Stomach (tissue), 19 donors: ENCODE data around the gene CCDC158. TPM values are rescaled to one million over a fixed set of nuclear protein-coding genes. Genes with fewer than 3 reads are reported as not detected.
A peak's percentile ranks its signal among the peaks of the same experiment; 100 is the strongest.

Experiments
- DNase-seq, 2 donors: peaks; one replicate each; pipeline versions ENCODE4 v3.0.0 to v3.0.0-alpha.2; 2013 to 2019
- H3K27ac ChIP-seq, 5 donors: fragments of 200-600 bp in 4 of 5; sonication (generic) in 4 of 5; one replicate each; pipeline ENCODE4 v1.5.1; 2013 to 2019; ENCODE audit warnings: mild to moderate bottlenecking in 1 of 5, moderate library complexity in 1 of 5
- H3K27me3 ChIP-seq, 3 donors: fragments of 200-600 bp; sonication (generic); one replicate each; pipeline ENCODE4 v1.5.1; 2017 to 2019; ENCODE audit warnings: mixed run types in 1 of 3
- H3K36me3 ChIP-seq, 4 donors: fragments of 200-600 bp; sonication (generic); 1 replicate in 3 of 4; 2 replicates in 1 of 4; pipeline ENCODE4 v1.5.1; 2016 to 2019
- H3K4me1 ChIP-seq, 4 donors: fragments of 200-600 bp; sonication (generic); one replicate each; pipeline ENCODE4 v1.5.1; 2016 to 2019
- H3K4me3 ChIP-seq, 4 donors: fragments of 200-600 bp; sonication (generic) in 3 of 4; one replicate each; pipeline ENCODE4 v1.5.1; 2016 to 2019; ENCODE audit warnings: mild to moderate bottlenecking in 1 of 4
- H3K9me3 ChIP-seq, 4 donors: fragments of 200-600 bp; sonication (generic); one replicate each; pipeline ENCODE4 v1.5.1; 2016 to 2019
- CTCF ChIP-seq, 7 experiments: fragments of 450-650 bp in 4 of 7; fragments of 200-600 bp in 3 of 7; sonication (generic) in 3 of 7; IDR thresholded peaks; one replicate each; pipeline ENCODE4 v1.5.1; 2016 to 2019; ENCODE audit warnings: antibody characterized with exemption in 7 of 7, control low read depth in 2 of 7, mild to moderate bottlenecking in 1 of 7
- EP300 ChIP-seq: sonication (generic); formaldehyde crosslinking; IDR thresholded peaks from one replicate; pipeline ENCODE4 v1.6.1; 2017; ENCODE audit warnings: antibody characterized with exemption
- POLR2A ChIP-seq, 4 donors: fragments of 450-650 bp; IDR thresholded peaks; one replicate each; pipeline ENCODE4 v1.6.1; 2016; ENCODE audit warnings: antibody characterized with exemption in 4 of 4, control low read depth in 2 of 4, mild to moderate bottlenecking in 1 of 4, moderate library complexity in 1 of 4
- POLR2AphosphoS5 ChIP-seq, 3 donors: sonication (generic); formaldehyde crosslinking; IDR thresholded peaks; one replicate each; pipeline ENCODE4 v1.6.1; 2016; ENCODE audit warnings: antibody characterized with exemption in 3 of 3
- WGBS, 5 donors: extraction: QIAGEN DNeasy Blood & Tissue Kit in 3 of 5; methylation state at CpG; one replicate each; pipeline versions ENCODE4 v1.1.5 to v1.1.7; 2013 to 2018; 5-methylcytosine and 5-hydroxymethylcytosine counted together
- intact Hi-C: fragments of 100-400 bp; cut with DNase I; formaldehyde crosslinking; loops from one replicate; pipeline ENCODE4 v1.15.1; 2023; ENCODE audit warnings: low total_unique reads
- long read RNA-seq, 10 donors: transcript quantifications; one replicate each; lab custom pipeline, GENCODE V29; 2026
- polyA plus RNA-seq, 3 donors: library from polyadenylated mRNA; stranded (reverse); fragments of 200-250 nt; gene quantifications; one replicate each; pipeline ENCODE4 v1.2.3, GENCODE V29; 2013
- total RNA-seq, 5 donors: library from RNA; depleted of rRNA; stranded (reverse); fragments of >200 nt; gene quantifications; one replicate each; pipeline versions ENCODE4 v1.1.0 to v1.2.3, GENCODE V29; 2014 to 2016
- donor health status: healthy with polysubstance abuse.
- donor health status: Bipolar disorder and iron deficiency.
- donor health status: healthy.

CCDC158 gene
- total RNA-seq (under 1 TPM in 1 of 5 donors, not detected in 4; 0.73 TPM), polyA plus RNA-seq (not detected)
- long read RNA-seq, donor 1 = 0 reads
- long read RNA-seq, donor 2 = 0 reads
- long read RNA-seq, donor 3 = 0 reads
- long read RNA-seq, donor 4 = 0 reads
- long read RNA-seq, donor 5 = 0 reads
- long read RNA-seq, donor 6 = 0 reads
- long read RNA-seq, donor 7 = 0 reads
- long read RNA-seq, donor 8 = 0 reads
- long read RNA-seq, donor 9 = 0 reads
- long read RNA-seq, donor 10 = 0 reads

- intact Hi-C loops = no loop called here
- 4 to 23% (median 8%) methylated on average over 23 to 79 of the region's 79 CpGs for WGBS, 5 donors
- TF ChIP-seq EP300 (no peak), POLR2AphosphoS5 (IDR thresholded peaks at IDR 0.05) (peak in 1 of 3 donors; percentile 38)
- DNase-seq = peak; percentile 26 to 81
- H3K27me3 ChIP-seq = peaks cover 0 to 10% (median 7%) of the 10 kb centered on the region in 3 donors
- H3K4me1 ChIP-seq = peaks cover 7 to 19% (median 14%) of the 10 kb centered on the region in 4 donors
- peak within 1 kb of the TSS in 2 of 5 donors; percentile 4 to 46 for H3K27ac ChIP-seq
- no peaks in the 10 kb centered on the region for H3K9me3 ChIP-seq
- H3K36me3 ChIP-seq = no peaks in the 10 kb centered on the region
- peak within 1 kb of the TSS; percentile 53 to 62 (median 61) for H3K4me3 ChIP-seq
These were observed at the start of gene CCDC158 for GRCh38 chr4:76420762-76421581. Gene CCDC158 (minus strand): TSS chr4:76421141. CDS start chr4:76403207, 17,934 bp downstream.

- Histone ChIP-seq H3K9me3 (no peaks in the 10 kb centered on the region), H3K36me3 (no peaks in the 10 kb centered on the region), H3K4me1 (no peaks in the 10 kb centered on the region), H3K27me3 (no peaks in the 10 kb centered on the region), H3K27ac (no peak overlapping the region), H3K4me3 (no peak overlapping the region)
- 75 to 93% (median 85%) methylated on average over 1 of the region's 1 CpG for WGBS, 5 donors
- TF ChIP-seq POLR2A (IDR thresholded peaks at IDR 0.05) = no peak
- TF ChIP-seq EP300 = no peak
- no peak for TF ChIP-seq POLR2AphosphoS5 (IDR thresholded peaks at IDR 0.05)
- no peak for TF ChIP-seq CTCF (IDR thresholded peaks at IDR 0.05)
- intact Hi-C loops = no loop called here
- no peak for DNase-seq
These were observed 49.6 kb upstream of the CCDC158 start for GRCh38 chr4:76470532-76470931.

- intact Hi-C loops = no loop called here
- no peaks in the 10 kb centered on the region for H3K9me3 ChIP-seq
- no peak overlapping the region for H3K4me3 ChIP-seq
- no peak overlapping the region for H3K27ac ChIP-seq
- H3K4me1 ChIP-seq = no peaks in the 10 kb centered on the region
- DNase-seq = no peak
- no peaks in the 10 kb centered on the region for H3K36me3 ChIP-seq
- TF ChIP-seq EP300 (no peak), POLR2AphosphoS5 (IDR thresholded peaks at IDR 0.05) (no peak), CTCF (IDR thresholded peaks at IDR 0.05) (no peak), POLR2A (IDR thresholded peaks at IDR 0.05) (no peak)
- H3K27me3 ChIP-seq = no peaks in the 10 kb centered on the region
These were observed 49.1 kb upstream of the CCDC158 start for GRCh38 chr4:76470064-76470463.

GRCh38 chr4:76463568-76463967 is 42.6 kb upstream of the CCDC158 start:
- TF ChIP-seq CTCF (IDR thresholded peaks at IDR 0.05) (no peak), EP300 (no peak), POLR2AphosphoS5 (IDR thresholded peaks at IDR 0.05) (no peak), POLR2A (IDR thresholded peaks at IDR 0.05) (no peak)
- no peak for DNase-seq
- Histone ChIP-seq H3K4me3 (no peak overlapping the region), H3K4me1 (no peaks in the 10 kb centered on the region), H3K27me3 (no peaks in the 10 kb centered on the region), H3K36me3 (no peaks in the 10 kb centered on the region), H3K9me3 (peaks cover 0 to 18% (median 17%) of the 10 kb centered on the region in 4 donors), H3K27ac (no peak overlapping the region)
- intact Hi-C loops = no loop called here
- 91 to 100% (median 96%) methylated on average over 2 of the region's 2 CpGs for WGBS, 5 donors
